A549 (cell line): ENCODE results near the gene GGTLC2.

Experiments
- BHLHE40 ChIP-seq: IDR thresholded peaks from 2 replicates; pipeline ENCODE4 v1.6.1; 2012; ENCODE audit warnings: low read depth, low read length, inconsistent platforms
- NR3C1 ChIP-seq: fragments of >200 bp; sonication (Bioruptor Twin); formaldehyde crosslinking; IDR thresholded peaks from 3 replicates; pipeline ENCODE4 v1.6.1; 2017
- POLR2A ChIP-seq: IDR thresholded peaks from 2 replicates; pipeline ENCODE4 v1.6.1; 2012; ENCODE audit warnings: mild to moderate bottlenecking, low read length
- SMC3 ChIP-seq: fragments of >200 bp; sonication (Bioruptor Twin); formaldehyde crosslinking; IDR thresholded peaks from 3 replicates; pipeline ENCODE4 v1.6.1; 2018; ENCODE audit warnings: inconsistent platforms
- TF ChIP-seq, protein P1 (sequence below): fragments of >200 bp; sonication (Bioruptor Twin); formaldehyde crosslinking; IDR thresholded peaks from 3 replicates; pipeline ENCODE4 v1.5.1; 2016

DNA sequence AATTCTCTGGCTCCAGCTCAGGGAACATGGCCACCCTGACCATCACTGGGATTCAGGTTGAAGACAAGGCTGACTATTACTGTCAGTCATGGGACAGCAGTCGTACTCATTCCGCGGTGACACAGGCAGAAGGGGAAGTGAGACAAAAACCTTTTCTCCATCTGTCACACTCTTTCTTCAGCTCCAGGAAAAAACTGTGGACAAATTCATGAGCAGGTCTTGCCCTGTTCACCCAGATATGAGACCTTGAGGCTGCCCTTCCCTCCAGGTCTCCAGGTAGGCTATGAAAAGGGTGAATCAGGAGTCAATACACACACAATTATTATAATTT is 39.4 kb upstream of the GGTLC2 start:
- TF ChIP-seq POLR2A (no peak), SMC3 (no peak), NR3C1 (no peak), BHLHE40 (no peak)
- TF ChIP-seq, protein P1, sequence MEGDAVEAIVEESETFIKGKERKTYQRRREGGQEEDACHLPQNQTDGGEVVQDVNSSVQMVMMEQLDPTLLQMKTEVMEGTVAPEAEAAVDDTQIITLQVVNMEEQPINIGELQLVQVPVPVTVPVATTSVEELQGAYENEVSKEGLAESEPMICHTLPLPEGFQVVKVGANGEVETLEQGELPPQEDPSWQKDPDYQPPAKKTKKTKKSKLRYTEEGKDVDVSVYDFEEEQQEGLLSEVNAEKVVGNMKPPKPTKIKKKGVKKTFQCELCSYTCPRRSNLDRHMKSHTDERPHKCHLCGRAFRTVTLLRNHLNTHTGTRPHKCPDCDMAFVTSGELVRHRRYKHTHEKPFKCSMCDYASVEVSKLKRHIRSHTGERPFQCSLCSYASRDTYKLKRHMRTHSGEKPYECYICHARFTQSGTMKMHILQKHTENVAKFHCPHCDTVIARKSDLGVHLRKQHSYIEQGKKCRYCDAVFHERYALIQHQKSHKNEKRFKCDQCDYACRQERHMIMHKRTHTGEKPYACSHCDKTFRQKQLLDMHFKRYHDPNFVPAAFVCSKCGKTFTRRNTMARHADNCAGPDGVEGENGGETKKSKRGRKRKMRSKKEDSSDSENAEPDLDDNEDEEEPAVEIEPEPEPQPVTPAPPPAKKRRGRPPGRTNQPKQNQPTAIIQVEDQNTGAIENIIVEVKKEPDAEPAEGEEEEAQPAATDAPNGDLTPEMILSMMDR: no peak
